Suppressor macrophage treated with lipopolysaccharide for 4 hours (primary cell): ENCODE data around the gene DPPA2.
"Not testable (repeated sequence)": the region's sequence is repeated elsewhere in the genome, so short reads cannot be mapped to it uniquely, and the experiment has no call there.

ENCODE experiments used
- DNase-seq: peaks from one replicate; pipeline ENCODE4 v3.0.0-alpha.2; 2020

The DPPA2 gene, protein sequence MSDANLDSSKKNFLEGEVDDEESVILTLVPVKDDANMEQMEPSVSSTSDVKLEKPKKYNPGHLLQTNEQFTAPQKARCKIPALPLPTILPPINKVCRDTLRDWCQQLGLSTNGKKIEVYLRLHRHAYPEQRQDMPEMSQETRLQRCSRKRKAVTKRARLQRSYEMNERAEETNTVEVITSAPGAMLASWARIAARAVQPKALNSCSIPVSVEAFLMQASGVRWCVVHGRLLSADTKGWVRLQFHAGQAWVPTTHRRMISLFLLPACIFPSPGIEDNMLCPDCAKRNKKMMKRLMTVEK

DNA sequence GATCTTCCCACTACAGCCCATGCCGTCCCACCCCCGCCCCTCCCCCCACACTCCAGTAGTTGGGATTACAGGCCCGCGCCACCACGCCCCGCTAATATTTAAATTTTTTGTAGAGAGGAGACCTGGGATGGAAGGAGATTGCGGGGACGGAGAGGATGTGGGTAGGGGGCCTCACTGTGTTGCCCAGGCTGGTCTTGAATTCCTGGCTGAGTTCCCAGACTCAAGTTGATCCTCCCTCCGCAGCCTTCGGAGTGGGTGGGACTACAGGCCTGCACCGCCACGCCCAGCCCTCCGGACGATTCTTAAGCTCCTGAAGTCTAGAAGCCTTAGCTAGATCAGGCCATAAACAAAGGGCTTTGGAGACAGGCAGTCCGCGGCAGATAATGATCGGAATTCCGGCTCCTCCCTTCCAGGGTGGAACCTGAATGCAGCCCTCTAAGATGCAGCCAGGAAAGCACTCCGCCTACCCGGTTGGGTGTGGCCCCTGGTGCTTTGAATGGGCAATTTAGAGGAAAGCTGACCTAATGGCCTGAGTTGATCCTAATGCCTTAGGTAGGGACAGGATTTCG, at the start of gene DPPA2:
TSS of gene DPPA2 (minus strand) at position 356 of the 569 bp plus-strand sequence. CDS start 1,975 bp downstream, outside the sequence.
- DNase-seq = no peak

DNA sequence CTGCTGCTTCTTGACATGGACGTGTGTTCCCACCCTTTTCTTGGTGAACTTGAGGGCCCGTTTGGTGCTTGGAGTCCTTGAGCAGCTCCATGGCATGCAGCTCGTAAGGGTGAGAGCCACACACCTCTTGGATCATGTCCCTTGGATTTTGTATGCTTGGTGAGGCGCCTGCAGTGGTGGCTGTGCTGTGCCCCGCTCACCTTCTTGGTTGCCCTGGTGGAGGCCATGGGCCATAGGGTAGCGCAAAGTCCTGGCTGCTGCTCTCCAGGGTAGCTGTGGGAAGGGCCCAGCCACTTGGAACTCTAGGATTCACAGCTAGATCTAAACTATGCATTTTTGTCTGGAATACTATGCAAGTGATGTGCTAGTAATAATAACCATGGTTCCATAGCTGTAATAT, 47.8 kb upstream of the DPPA2 start:
- DNase-seq = no peak

DNA sequence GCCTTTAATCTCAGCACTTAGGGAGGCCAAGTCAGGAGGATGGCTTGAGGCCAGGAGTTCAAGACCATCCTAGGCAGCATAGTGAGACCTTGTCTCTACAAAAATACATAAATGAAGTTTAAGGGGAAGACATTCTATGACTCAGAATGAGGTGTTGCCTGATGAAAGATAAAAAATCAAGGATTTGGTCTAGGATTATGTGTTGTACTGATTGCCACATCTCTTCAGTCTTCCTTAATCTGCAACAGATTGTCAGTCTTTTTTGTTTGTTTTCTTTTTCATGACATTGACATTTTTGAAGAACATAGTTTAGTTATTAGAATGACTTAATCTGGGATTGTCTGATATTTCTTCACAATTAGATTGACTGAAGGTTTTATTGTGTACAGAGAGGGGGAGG, 47.3 kb upstream of the DPPA2 start:
- no peak for DNase-seq

GRCh38 chr3:109362823-109363222, 46.5 kb upstream of the DPPA2 start:
- DNase-seq = no peak

DNA sequence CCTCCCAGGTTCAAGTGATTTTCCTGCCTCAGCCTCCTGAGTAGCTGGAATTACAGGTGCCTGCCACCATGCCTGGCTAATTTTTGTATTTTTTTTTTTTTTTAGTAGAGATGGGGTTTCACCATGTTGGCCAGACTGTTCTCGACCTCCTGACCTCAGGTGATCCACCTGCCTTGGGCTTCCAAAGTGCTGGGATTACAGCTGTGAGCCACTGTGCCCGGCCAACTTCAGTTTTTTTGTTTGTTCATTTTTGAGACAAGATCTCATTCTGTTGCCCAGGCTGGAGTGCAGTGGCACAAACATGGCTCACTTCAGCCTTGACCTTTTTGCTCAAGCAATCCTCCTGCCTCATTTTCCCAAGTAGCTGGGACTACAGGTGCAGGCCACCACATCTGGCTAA, 42.5 kb upstream of the DPPA2 start:
- not testable (repeated sequence) for DNase-seq

DNA sequence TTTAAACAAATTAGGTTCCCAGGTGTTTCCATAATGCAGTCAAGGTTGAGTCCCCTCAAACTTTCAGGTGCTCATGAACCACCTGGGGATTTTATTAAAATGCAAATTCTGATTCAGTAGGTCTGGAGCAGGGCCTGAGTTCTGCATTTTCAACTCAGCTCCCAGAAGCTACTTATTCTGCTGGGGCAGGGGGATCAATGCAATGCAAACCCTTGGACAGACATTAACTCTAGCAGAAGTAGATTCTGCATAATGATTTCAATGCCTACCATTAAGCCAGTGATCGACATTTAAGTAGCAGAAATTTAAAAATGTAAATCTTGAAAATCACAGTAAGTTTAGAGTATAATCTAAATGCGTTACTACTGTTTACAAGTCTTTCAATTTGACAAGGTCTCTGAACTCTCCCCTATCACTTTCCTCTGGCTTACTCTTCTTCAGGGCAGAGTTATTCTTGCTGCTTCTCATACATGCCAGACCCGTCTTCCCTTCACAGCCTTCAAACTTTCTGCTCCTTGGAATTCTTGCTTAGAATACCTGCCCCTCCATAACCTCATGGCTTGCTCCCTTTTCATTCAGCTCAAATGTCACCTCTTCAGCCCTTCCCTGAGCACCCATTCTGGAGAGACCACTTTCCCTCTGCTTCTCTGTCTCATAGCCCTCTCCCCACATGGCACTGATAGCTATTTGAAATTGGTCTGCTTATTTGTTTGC, 40.3 kb upstream of the DPPA2 start:
- no peak for DNase-seq

- no peak for DNase-seq
Measured at GRCh38 chr3:109355625-109356441, 39.5 kb upstream of the DPPA2 start.

DNA sequence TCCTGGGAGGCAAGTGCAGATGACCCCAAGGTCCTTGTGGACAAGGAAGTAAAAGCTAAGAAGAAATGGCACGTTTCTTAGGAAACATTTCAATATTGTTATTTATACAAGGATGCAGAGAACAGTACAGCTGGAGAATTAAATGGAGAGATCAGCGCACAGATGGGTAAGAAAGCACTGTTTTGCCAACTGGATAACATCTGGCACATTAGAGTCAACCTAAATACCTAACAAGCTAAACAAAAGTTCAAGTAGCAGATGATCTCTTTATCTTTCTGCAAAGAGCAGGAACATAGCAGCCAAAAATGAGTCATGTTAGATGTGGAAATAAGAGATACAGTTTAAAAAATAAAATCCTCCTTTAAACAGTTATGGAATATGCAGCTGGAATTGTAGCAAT, 36.7 kb upstream of the DPPA2 start:
- DNase-seq = no peak

GRCh38 chr3:109351231-109351630, 34.9 kb upstream of the DPPA2 start:
- no peak for DNase-seq

GRCh38 chr3:109346770-109347295, 30.5 kb upstream of the DPPA2 start:
- DNase-seq = no peak

GRCh38 chr3:109346099-109346498, 29.8 kb upstream of the DPPA2 start:
- DNase-seq = no peak

- DNase-seq = no peak
Measured at GRCh38 chr3:109339714-109340648, 23.7 kb upstream of the DPPA2 start.

DNA sequence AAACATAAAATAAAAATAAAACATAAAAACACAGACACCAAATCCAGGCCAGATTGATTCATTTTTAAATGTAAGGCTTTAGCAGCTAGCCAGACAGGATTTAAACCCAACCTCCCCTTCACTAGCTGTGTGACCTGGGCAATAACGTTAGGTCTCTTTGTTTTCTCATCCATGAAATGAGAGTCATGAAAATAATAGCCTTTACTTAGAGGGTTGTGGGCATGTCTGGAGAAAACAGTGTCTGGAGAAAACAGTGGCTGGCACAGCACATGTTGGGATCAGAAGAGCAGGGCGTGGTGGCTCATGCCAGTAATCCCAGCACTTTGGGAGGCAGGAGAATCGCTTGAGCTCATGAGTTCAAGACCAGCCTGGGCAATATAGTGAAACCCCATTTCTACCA, 22.9 kb upstream of the DPPA2 start:
- DNase-seq = no peak

- DNase-seq = no peak
Measured at GRCh38 chr3:109338322-109338721, 22.0 kb upstream of the DPPA2 start.

DNA sequence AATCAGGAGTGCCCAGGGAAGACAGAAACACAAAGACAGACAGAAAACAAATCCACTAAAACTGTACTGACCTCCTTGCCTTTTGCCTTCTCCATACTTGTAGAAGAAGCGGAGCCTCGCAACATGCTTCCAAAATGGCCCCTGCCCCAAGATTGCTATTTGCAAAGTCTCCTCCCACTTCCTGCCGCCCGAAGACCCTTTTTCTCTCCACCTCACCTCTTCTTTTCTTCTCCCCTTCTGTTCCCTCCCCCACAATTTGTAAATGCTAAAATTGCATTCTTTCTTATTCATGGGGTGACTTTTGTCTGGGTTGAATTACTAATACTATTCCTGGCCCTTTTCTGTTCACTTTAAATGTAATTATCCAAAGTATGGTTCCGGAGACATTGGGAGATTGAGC, 21.1 kb upstream of the DPPA2 start, which contains the start of gene DPPA4:
TSS of gene DPPA4 (minus strand) at position 154 of the 400 bp plus-strand sequence. CDS start at position 125, 29 bp downstream.
- no peak for DNase-seq

DNA sequence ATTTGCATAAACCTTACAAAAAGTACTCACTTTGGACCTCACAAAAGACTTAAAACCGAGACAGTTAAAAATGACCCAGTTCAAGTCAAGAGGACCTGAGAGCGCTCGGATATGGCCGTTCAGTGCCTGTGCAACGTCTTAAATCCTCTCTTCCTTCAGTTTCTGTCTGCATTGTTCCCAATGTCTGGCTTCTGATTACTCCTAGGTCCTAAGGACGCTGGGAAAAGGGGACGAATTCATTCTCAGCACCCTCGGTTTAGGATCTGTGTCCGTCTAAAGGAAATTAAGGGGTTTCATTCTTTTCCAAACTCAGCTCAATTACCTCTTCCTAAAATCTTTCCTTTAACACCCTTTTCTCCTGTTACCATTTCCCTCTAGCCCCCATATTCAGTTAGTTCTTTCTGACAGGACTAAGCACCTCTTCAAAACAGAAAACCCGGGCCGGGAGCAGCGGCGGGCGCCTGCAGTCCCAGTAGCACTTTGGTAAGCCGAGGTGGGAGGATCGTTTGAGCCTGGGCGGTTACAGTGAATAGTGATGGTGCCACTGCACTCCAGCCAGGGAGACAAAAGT, 20.1 kb upstream of the DPPA2 start:
- DNase-seq = peak; percentile 29

- DNase-seq = no peak
Measured at GRCh38 chr3:109334572-109334971, 18.3 kb upstream of the DPPA2 start.

DNA sequence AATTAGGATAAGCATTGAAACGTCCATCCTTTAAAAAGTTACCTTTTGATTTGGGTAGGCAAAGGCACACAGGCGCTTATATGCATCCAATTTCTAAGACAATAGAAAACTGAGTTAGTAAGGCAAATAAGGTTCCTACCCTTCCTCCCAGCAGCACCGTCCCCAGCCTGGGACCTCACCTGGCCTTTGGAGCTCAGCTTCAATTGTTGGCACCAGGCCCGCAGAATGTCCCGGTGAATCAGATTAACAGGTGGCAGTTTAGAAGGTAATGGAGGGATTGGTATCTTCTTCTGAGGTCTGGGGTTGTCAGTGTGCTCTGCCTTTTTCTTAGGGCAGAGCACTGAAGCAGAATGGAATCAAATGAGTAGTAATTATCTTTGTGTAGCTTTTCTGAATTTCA, 15.4 kb upstream of the DPPA2 start:
- DNase-seq = no peak

GRCh38 chr3:109330405-109330804, 14.1 kb upstream of the DPPA2 start:
- no peak for DNase-seq

- DNase-seq = no peak
Measured at GRCh38 chr3:109328202-109328601, 11.9 kb upstream of the DPPA2 start.

DNA sequence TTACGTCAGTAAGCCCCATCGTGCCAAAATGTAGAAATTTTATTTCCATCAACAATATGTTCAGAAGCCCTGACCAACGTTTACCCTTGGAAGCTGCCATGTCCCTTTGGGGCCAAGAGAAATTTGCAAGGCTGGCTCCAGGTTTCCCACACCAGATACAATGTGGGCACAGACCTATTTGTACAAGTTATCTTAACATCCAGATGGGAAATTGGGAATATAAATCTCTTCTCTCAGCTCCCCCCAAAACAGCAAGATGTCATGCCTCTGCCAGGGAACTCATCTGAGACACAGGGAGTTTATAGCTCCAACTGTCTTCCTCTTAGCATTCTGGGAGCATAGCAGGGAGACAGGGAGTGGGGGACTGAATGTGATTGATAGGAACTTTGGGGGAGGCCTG, 9.3 kb upstream of the DPPA2 start:
- DNase-seq = no peak
